Bronchial epithelial cell (primary cell): ENCODE results near the gene TMEM108. TPM values are rescaled to one million over a fixed set of nuclear protein-coding genes. Genes with fewer than 3 reads are reported as not detected.
A peak's percentile ranks its signal among the peaks of the same experiment; 100 is the strongest.

Experiments
- DNase-seq: peaks from one replicate; pipeline ENCODE4 v3.0.0-alpha.2; 2010; ENCODE audit warnings: low read depth
- FAIRE-seq: peaks from 2 replicates; lab custom pipeline; 2011; peaks lifted over from hg19 to GRCh38; lab: Jason Lieb, UNC
- H3K27me3 ChIP-seq: 2 replicates; pipeline ENCODE4 v1.5.1; 2011; ENCODE audit warnings: low read length; ENCODE audit not compliant: control insufficient read depth, insufficient read depth
- H3K36me3 ChIP-seq: 2 replicates; pipeline ENCODE4 v1.5.1; 2011; ENCODE audit warnings: low read length; ENCODE audit not compliant: control insufficient read depth, insufficient read depth
- H3K4me3 ChIP-seq: 2 replicates; pipeline ENCODE4 v1.5.1; 2011; ENCODE audit warnings: mild to moderate bottlenecking, low read depth, low read length, control low read depth
- total RNA-seq: library from RNA; depleted of rRNA; stranded (reverse); fragments of >200 nt; gene quantifications from 2 replicates; pipeline ENCODE4 v1.2.1, GENCODE V29; 2014
- TF ChIP-seq, protein P1 (sequence below): IDR thresholded peaks from 2 replicates; pipeline ENCODE4 v1.5.1; 2011; ENCODE audit warnings: mild to moderate bottlenecking, moderate library complexity, low read length, control low read depth, inconsistent platforms; ENCODE audit not compliant: insufficient read depth, severe bottlenecking

Gene TMEM108
- total RNA-seq, 1 donor from 2014 or later: not detected

DNA sequence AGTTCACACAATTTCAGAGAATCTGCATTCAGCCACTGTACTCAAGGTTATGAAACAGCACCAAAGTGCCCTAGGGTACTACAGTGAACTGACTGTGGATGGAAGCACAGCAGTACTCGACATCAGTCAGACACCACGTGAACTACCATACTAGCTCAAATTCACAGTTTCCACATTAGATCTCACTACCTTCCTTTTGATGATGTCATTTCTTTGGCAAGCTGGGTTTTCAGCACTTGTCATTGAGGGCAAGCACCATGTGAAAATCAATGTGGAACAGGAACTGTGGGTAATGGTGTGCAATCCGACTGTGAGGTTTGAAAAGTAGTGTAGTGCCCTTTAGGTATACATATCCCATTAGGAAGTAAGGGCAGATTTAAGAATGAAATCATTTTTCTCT lies 251.1 kb downstream of the TMEM108 start:
- no peaks in the 10 kb centered on the region for H3K36me3 ChIP-seq
- no peak overlapping the region for H3K4me3 ChIP-seq
- TF ChIP-seq, protein P1, sequence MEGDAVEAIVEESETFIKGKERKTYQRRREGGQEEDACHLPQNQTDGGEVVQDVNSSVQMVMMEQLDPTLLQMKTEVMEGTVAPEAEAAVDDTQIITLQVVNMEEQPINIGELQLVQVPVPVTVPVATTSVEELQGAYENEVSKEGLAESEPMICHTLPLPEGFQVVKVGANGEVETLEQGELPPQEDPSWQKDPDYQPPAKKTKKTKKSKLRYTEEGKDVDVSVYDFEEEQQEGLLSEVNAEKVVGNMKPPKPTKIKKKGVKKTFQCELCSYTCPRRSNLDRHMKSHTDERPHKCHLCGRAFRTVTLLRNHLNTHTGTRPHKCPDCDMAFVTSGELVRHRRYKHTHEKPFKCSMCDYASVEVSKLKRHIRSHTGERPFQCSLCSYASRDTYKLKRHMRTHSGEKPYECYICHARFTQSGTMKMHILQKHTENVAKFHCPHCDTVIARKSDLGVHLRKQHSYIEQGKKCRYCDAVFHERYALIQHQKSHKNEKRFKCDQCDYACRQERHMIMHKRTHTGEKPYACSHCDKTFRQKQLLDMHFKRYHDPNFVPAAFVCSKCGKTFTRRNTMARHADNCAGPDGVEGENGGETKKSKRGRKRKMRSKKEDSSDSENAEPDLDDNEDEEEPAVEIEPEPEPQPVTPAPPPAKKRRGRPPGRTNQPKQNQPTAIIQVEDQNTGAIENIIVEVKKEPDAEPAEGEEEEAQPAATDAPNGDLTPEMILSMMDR: no peak
- no peaks in the 10 kb centered on the region for H3K27me3 ChIP-seq
- FAIRE-seq (no peak), DNase-seq (no peak)

GRCh38 chr3:133292296-133292695 lies 254.1 kb downstream of the TMEM108 start:
- DNase-seq (no peak), FAIRE-seq (no peak)
- Histone ChIP-seq H3K36me3 (no peaks in the 10 kb centered on the region), H3K27me3 (no peaks in the 10 kb centered on the region), H3K4me3 (no peak overlapping the region)
- TF ChIP-seq, protein P1: no peak

DNA sequence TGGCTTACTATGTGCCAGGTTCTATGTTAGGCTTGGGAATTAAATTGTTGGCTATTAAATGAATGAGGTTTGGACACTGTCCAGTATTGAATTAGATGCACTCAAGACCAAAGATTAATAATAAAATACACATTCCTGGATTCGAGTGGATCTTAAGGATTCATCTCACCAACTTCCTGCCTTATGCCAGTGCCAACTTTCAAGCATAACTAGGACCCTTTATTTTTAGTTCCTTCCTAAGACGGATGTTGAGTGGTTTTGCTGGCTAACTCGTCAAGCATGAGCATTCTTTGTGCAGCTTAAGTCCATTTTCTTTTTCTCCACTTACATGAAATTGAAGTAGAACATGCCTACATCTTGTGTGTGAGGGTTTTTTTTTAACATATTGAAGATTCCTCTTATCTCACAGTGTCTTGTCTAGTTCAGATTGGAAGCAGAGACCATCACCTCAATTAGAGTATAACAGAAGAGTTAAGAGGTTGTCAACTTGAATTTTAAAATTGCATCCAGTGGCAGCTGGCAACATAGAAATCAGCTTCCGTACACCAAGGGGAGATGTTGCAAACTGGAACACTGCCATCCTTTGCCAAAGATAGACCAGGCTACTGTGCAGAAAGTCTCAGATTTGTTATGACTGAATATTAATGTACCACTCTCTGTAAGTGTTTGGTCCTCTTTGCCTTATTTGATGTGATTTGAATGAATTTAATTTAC lies 255.4 kb downstream of the TMEM108 start:
- H3K27me3 ChIP-seq: no peaks in the 10 kb centered on the region
- TF ChIP-seq, protein P1: no peak
- DNase-seq (no peak), FAIRE-seq (no peak)
- no peak overlapping the region for H3K4me3 ChIP-seq
- no peaks in the 10 kb centered on the region for H3K36me3 ChIP-seq

DNA sequence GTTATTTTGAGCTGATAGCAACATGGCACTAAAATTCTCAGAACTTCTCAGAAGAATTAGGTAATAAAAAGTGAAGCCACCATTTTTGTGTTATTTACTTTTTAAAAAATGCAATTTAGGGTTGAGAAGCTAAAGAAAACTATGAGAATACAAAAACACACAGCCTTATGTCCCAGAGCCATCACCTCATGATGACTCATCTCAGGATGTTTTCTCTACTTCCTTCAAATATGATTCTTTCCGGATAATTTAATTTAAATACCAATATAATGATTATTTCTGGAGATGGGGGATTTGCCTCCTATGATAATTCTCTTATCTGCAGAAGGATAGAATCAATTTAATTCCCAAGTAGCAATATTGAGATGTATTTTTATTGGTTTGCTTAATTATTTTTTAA lies 256.1 kb downstream of the TMEM108 start:
- FAIRE-seq: no peak
- Histone ChIP-seq H3K27me3 (no peaks in the 10 kb centered on the region), H3K36me3 (no peaks in the 10 kb centered on the region), H3K4me3 (no peak overlapping the region)
- DNase-seq: peak; percentile 40
- TF ChIP-seq, protein P1: no peak

- Histone ChIP-seq H3K36me3 (no peaks in the 10 kb centered on the region), H3K4me3 (no peak overlapping the region), H3K27me3 (no peaks in the 10 kb centered on the region)
- no peak for FAIRE-seq
- peak; percentile 85 for DNase-seq
- TF ChIP-seq, protein P1: no peak
Observed at GRCh38 chr3:133295199-133295901, 257.2 kb downstream of the TMEM108 start.
